ENCODE measurements around the gene RAG2. TPM values are rescaled to one million over a fixed set of nuclear protein-coding genes. Genes with fewer than 3 reads are reported as not detected.

Gene RAG2
- total RNA-seq, 1 donor from 2014 or later = not detected

- H3K9me3 ChIP-seq = no peaks in the 10 kb centered on the region
- TF ChIP-seq, protein P1, sequence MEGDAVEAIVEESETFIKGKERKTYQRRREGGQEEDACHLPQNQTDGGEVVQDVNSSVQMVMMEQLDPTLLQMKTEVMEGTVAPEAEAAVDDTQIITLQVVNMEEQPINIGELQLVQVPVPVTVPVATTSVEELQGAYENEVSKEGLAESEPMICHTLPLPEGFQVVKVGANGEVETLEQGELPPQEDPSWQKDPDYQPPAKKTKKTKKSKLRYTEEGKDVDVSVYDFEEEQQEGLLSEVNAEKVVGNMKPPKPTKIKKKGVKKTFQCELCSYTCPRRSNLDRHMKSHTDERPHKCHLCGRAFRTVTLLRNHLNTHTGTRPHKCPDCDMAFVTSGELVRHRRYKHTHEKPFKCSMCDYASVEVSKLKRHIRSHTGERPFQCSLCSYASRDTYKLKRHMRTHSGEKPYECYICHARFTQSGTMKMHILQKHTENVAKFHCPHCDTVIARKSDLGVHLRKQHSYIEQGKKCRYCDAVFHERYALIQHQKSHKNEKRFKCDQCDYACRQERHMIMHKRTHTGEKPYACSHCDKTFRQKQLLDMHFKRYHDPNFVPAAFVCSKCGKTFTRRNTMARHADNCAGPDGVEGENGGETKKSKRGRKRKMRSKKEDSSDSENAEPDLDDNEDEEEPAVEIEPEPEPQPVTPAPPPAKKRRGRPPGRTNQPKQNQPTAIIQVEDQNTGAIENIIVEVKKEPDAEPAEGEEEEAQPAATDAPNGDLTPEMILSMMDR (IDR thresholded peaks at IDR 0.05) = no peak
- H3K36me3 ChIP-seq = no peaks in the 10 kb centered on the region
- intact Hi-C loops (cut with DNase I) = no loop called here
- no peak overlapping the region for H3K27ac ChIP-seq
- ATAC-seq (no peak), DNase-seq (no peak)
- H3K27me3 ChIP-seq = peaks cover 4% of the 10 kb centered on the region
- H3K4me3 ChIP-seq = no peak overlapping the region
- H3K4me1 ChIP-seq = no peaks in the 10 kb centered on the region
Observed at GRCh38 chr11:36574486-36574885, 23.6 kb downstream of the RAG2 start.

GRCh38 chr11:36569095-36569494, 28.9 kb downstream of the RAG2 start:
- no peaks in the 10 kb centered on the region for H3K9me3 ChIP-seq
- no peak overlapping the region for H3K27ac ChIP-seq
- H3K27me3 ChIP-seq = peaks cover 4% of the 10 kb centered on the region
- DNase-seq = no peak
- intact Hi-C loops (cut with DNase I) = no loop called here
- H3K4me3 ChIP-seq = no peak overlapping the region
- ATAC-seq = no peak
- no peaks in the 10 kb centered on the region for H3K4me1 ChIP-seq
- no peaks in the 10 kb centered on the region for H3K36me3 ChIP-seq
- TF ChIP-seq, protein P1 (IDR thresholded peaks at IDR 0.05) = no peak

GRCh38 chr11:36567694-36568093, 30.3 kb downstream of the RAG2 start, which contains the start of gene RAG1:
TSS of gene RAG1 (plus strand) at chr11:36568007. CDS start at chr11:36573305, 5,298 bp downstream.
- intact Hi-C loops (cut with DNase I) = no loop called here
- H3K9me3 ChIP-seq = no peaks in the 10 kb centered on the region

GRCh38 chr11:36566407-36567053, 31.5 kb downstream of the RAG2 start:
- TF ChIP-seq, protein P1 (IDR thresholded peaks at IDR 0.05) = no peak
- Histone ChIP-seq H3K27me3 (peaks cover 2% of the 10 kb centered on the region), H3K4me1 (no peaks in the 10 kb centered on the region), H3K9me3 (no peaks in the 10 kb centered on the region), H3K4me3 (no peak overlapping the region), H3K27ac (no peak overlapping the region), H3K36me3 (no peaks in the 10 kb centered on the region)
- no peak for DNase-seq
- no peak for ATAC-seq
- intact Hi-C loops (cut with DNase I) = no loop called here

More at GRCh38 chr11:36567694-36568093, 30.3 kb downstream of the RAG2 start, which contains the start of gene RAG1:
- Histone ChIP-seq H3K36me3 (no peaks in the 10 kb centered on the region), H3K4me3 (no peak within 1 kb of the TSS), H3K27ac (no peak within 1 kb of the TSS), H3K4me1 (no peaks in the 10 kb centered on the region), H3K27me3 (peaks cover 4% of the 10 kb centered on the region)
- TF ChIP-seq, protein P1 (IDR thresholded peaks at IDR 0.05) = no peak
- no peak for DNase-seq
- ATAC-seq = no peak

- Histone ChIP-seq H3K27ac (no peak overlapping the region), H3K36me3 (no peaks in the 10 kb centered on the region), H3K4me3 (no peak overlapping the region), H3K4me1 (no peaks in the 10 kb centered on the region), H3K27me3 (no peaks in the 10 kb centered on the region), H3K9me3 (no peaks in the 10 kb centered on the region)
- ATAC-seq (no peak), DNase-seq (no peak)
- TF ChIP-seq, protein P1 (IDR thresholded peaks at IDR 0.05) = no peak
- intact Hi-C loops (cut with DNase I) = no loop called here
Observed at GRCh38 chr11:36565031-36565610, 32.9 kb downstream of the RAG2 start.

All from upper lobe of right lung (tissue), 1 donor.